Measurements from ENCODE around the gene PXK.

DNA sequence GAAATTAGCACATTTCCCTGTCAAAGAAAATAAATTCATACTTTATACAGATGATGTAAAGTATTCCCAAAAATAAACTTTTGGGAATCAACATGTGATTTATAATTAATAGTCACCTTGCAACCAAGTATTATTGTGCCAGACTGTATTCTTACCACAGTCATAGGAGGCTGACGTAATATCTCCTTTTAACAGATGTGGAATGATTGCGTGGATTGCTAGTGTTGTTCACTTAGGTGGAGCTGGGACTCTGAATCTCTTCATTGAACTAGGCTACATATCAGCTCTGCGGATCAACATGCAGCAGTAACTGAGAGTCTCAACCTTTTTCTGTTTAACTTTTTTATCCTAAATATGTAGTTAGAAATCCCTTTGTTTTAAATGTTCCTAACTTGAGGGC, 37.2 kb downstream of the PXK start:
- TF ChIP-seq FOXM1 (IDR thresholded peaks at IDR 0.05; ENCODE audit: borderline replicate concordance, low read depth) (no peak), TAF1 (IDR thresholded peaks at IDR 0.05; ENCODE audit: low read depth) (no peak), CREB1 (IDR thresholded peaks at IDR 0.05; ENCODE audit: low read depth) (no peak), TCF12 (IDR thresholded peaks at IDR 0.05; ENCODE audit: low read depth) (no peak), EP300 (IDR thresholded peaks at IDR 0.05; ENCODE audit: borderline replicate concordance) (no peak)
- TF ChIP-seq, protein P1, sequence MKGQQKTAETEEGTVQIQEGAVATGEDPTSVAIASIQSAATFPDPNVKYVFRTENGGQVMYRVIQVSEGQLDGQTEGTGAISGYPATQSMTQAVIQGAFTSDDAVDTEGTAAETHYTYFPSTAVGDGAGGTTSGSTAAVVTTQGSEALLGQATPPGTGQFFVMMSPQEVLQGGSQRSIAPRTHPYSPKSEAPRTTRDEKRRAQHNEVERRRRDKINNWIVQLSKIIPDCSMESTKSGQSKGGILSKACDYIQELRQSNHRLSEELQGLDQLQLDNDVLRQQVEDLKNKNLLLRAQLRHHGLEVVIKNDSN (IDR thresholded peaks at IDR 0.05) = no peak
- TF ChIP-seq, protein P2, sequence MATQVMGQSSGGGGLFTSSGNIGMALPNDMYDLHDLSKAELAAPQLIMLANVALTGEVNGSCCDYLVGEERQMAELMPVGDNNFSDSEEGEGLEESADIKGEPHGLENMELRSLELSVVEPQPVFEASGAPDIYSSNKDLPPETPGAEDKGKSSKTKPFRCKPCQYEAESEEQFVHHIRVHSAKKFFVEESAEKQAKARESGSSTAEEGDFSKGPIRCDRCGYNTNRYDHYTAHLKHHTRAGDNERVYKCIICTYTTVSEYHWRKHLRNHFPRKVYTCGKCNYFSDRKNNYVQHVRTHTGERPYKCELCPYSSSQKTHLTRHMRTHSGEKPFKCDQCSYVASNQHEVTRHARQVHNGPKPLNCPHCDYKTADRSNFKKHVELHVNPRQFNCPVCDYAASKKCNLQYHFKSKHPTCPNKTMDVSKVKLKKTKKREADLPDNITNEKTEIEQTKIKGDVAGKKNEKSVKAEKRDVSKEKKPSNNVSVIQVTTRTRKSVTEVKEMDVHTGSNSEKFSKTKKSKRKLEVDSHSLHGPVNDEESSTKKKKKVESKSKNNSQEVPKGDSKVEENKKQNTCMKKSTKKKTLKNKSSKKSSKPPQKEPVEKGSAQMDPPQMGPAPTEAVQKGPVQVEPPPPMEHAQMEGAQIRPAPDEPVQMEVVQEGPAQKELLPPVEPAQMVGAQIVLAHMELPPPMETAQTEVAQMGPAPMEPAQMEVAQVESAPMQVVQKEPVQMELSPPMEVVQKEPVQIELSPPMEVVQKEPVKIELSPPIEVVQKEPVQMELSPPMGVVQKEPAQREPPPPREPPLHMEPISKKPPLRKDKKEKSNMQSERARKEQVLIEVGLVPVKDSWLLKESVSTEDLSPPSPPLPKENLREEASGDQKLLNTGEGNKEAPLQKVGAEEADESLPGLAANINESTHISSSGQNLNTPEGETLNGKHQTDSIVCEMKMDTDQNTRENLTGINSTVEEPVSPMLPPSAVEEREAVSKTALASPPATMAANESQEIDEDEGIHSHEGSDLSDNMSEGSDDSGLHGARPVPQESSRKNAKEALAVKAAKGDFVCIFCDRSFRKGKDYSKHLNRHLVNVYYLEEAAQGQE (IDR thresholded peaks at IDR 0.05; ENCODE audit: low read depth) = no peak

Measured in Ishikawa (cell line).